ENCODE data around the gene NAV2.

DNA sequence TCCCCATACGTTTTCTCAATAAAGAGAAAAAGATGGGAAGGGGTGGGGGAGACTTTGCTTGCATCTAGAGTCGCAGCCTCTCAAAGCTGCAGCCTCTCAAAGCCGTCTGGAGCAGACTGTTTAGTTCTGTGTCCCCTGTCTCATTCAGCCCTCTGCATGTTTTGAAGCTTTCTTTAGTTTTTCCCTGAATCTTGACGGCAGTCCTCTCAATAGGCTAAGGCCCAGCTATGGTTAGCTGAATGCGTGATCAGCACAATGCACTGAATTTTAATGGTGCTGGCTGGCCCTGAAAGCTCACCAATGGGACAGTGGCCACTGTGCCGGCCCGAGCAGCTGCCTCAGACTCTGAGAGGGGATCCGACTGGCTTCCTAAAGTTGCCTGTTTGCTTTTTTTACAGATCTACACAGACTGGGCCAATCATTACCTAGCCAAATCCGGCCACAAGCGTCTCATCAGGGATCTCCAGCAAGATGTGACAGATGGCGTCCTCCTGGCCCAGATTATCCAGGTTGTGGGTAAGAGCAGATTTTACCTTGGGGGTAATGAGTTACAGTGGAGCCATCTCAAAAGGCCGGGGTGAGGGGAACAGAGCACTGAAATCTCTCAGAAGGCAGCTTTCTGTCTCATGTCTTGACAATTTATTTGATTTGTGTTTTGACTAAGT, 119.6 kb downstream of the NAV2 start:
- TF ChIP-seq, protein P1, sequence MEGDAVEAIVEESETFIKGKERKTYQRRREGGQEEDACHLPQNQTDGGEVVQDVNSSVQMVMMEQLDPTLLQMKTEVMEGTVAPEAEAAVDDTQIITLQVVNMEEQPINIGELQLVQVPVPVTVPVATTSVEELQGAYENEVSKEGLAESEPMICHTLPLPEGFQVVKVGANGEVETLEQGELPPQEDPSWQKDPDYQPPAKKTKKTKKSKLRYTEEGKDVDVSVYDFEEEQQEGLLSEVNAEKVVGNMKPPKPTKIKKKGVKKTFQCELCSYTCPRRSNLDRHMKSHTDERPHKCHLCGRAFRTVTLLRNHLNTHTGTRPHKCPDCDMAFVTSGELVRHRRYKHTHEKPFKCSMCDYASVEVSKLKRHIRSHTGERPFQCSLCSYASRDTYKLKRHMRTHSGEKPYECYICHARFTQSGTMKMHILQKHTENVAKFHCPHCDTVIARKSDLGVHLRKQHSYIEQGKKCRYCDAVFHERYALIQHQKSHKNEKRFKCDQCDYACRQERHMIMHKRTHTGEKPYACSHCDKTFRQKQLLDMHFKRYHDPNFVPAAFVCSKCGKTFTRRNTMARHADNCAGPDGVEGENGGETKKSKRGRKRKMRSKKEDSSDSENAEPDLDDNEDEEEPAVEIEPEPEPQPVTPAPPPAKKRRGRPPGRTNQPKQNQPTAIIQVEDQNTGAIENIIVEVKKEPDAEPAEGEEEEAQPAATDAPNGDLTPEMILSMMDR (IDR thresholded peaks at IDR 0.05) = no peak
- TF ChIP-seq POLR2A (IDR thresholded peaks at IDR 0.05) = no peak
